GM23248 (cell line): ENCODE measurements around the gene FETUB. TPM values are rescaled to one million over a fixed set of nuclear protein-coding genes. Genes with fewer than 3 reads are reported as not detected.

Experiments
- DNase-seq: peaks from one replicate; pipeline ENCODE4 v3.0.0-alpha.2; 2015
- H2AFZ ChIP-seq: fragments of 200-600 bp; sonication (generic); 2 replicates; pipeline ENCODE4 v1.6.1; 2016; ENCODE audit warnings: antibody characterized with exemption
- H3F3A ChIP-seq: fragments of 200-600 bp; sonication (generic); 2 replicates; pipeline ENCODE4 v1.6.1; 2016; ENCODE audit warnings: mild to moderate bottlenecking, antibody characterized with exemption, mixed run types; ENCODE audit not compliant: insufficient read depth
- H3K27ac ChIP-seq: fragments of 200-600 bp; sonication (generic); 2 replicates; pipeline ENCODE4 v1.5.1; 2016; ENCODE audit warnings: mild to moderate bottlenecking
- H3K27me3 ChIP-seq: fragments of 200-600 bp; sonication (generic); replicated peaks from 2 replicates; pipeline ENCODE4 v1.6.1; 2016; ENCODE audit warnings: mild to moderate bottlenecking; ENCODE audit not compliant: insufficient read depth
- H3K36me3 ChIP-seq: fragments of 200-600 bp; sonication (generic); 2 replicates; pipeline ENCODE4 v1.6.1; 2016; ENCODE audit warnings: low read depth, mild to moderate bottlenecking
- H3K4me1 ChIP-seq: fragments of 200-600 bp; sonication (generic); 2 replicates; pipeline ENCODE4 v1.6.1; 2016; ENCODE audit warnings: mild to moderate bottlenecking; ENCODE audit not compliant: insufficient read depth
- H3K4me2 ChIP-seq: fragments of 200-600 bp; sonication (generic); one replicate; pipeline ENCODE4 v1.6.1; 2016; ENCODE audit warnings: mild to moderate bottlenecking; ENCODE audit not compliant: unreplicated experiment
- H3K4me3 ChIP-seq: fragments of 200-600 bp; sonication (generic); 2 replicates; pipeline ENCODE4 v1.5.1; 2016; ENCODE audit warnings: mild to moderate bottlenecking
- H3K79me2 ChIP-seq: fragments of 200-600 bp; sonication (generic); 2 replicates; pipeline ENCODE4 v1.6.1; 2016; ENCODE audit warnings: mild to moderate bottlenecking; ENCODE audit not compliant: insufficient read depth
- H3K9ac ChIP-seq: fragments of 200-600 bp; sonication (generic); 2 replicates; pipeline ENCODE4 v1.6.1; 2016; ENCODE audit warnings: mild to moderate bottlenecking
- H3K9me2 ChIP-seq: fragments of 200-600 bp; sonication (generic); 2 replicates; pipeline ENCODE4 v1.6.1; 2016; ENCODE audit warnings: mixed run types, mild to moderate bottlenecking, moderate library complexity; ENCODE audit not compliant: insufficient read depth
- H3K9me3 ChIP-seq: fragments of 200-600 bp; sonication (generic); one replicate; pipeline ENCODE4 v1.6.1; 2017; ENCODE audit warnings: low read depth
- H4K20me1 ChIP-seq: fragments of 200-600 bp; sonication (generic); 2 replicates; pipeline ENCODE4 v1.6.0; 2016; ENCODE audit not compliant: insufficient read depth
- EZH2 ChIP-seq: fragments of 200-600 bp; sonication (generic); IDR thresholded peaks from 2 replicates; pipeline ENCODE4 v1.6.1; 2018; ENCODE audit warnings: antibody characterized with exemption, mild to moderate bottlenecking; ENCODE audit not compliant: insufficient read depth, poor library complexity, severe bottlenecking
- EZH2phosphoT487 ChIP-seq: fragments of 200-600 bp; sonication (generic); IDR thresholded peaks from 2 replicates; pipeline ENCODE4 v1.6.1; 2018; ENCODE audit warnings: antibody characterized with exemption, moderate library complexity, mild to moderate bottlenecking, low read depth; ENCODE audit not compliant: insufficient read depth
- WGBS, 2 experiments: methylation state at CpG; one replicate each; pipeline ENCODE4 v1.1.6; 2015 to 2017; ENCODE audit warnings: low lambda C conversion rate in 2 of 2, low coverage in 1 of 2; ENCODE audit errors: missing lambda C conversion rate in 2 of 2; 5-methylcytosine and 5-hydroxymethylcytosine counted together
- in situ Hi-C: fragments of 300-500 bp; cut with MboI; formaldehyde crosslinking; loops from 2 replicates; pipeline ENCODE4 v1.15.0; 2020
- polyA plus RNA-seq: library from polyadenylated mRNA; unstranded; fragments of >200 nt; fragmentation: Nextera tagmentation; extraction: Ambion mirVana; gene quantifications from 2 replicates; pipeline ENCODE4 v1.2.1, GENCODE V29; 2016
- total RNA-seq: library from RNA; depleted of rRNA; stranded (reverse); fragments of >200 nt; shearing (Covaris generic); gene quantifications from 2 replicates; pipeline ENCODE4 v1.2.3, GENCODE V29; 2014

Gene FETUB
- total and polyA plus RNA-seq, 2 experiments from 2014 or later = not detected

- Histone ChIP-seq H3K9me3 (no peaks in the 10 kb centered on the region), H4K20me1 (no peaks in the 10 kb centered on the region), H3K9ac (no peak overlapping the region), H3K27ac (no peak overlapping the region), H3K4me3 (no peak overlapping the region), H3K4me2 (no peak overlapping the region), H3K27me3 (peaks cover 29% of the 10 kb centered on the region), H3K79me2 (no peaks in the 10 kb centered on the region), H3K9me2 (no peaks in the 10 kb centered on the region), H3K36me3 (no peaks in the 10 kb centered on the region), H3K4me1 (peaks cover 2% of the 10 kb centered on the region; the same call in 1 of the 2 replicates), H2AFZ (no peak overlapping the region), H3F3A (no peaks in the 10 kb centered on the region)
- DNase-seq = no peak
- 2 to 3% methylated on average over 2 of the region's 2 CpGs for WGBS, 2 experiments
- TF ChIP-seq EZH2phosphoT487 (no peak), EZH2 (no peak)
- in situ Hi-C loops = loop anchor here (25.0 kb wide), 1 partner anchor 1090 kb away; the partner anchor contains the start of gene RTP2
Observed at GRCh38 chr3:186622651-186623310, 17.4 kb upstream of the FETUB start.

- in situ Hi-C loops = loop anchor here (25.0 kb wide), 1 partner anchor 1088 kb away; the partner anchor contains the start of gene RTP2
- DNase-seq = no peak
- 41 to 42% methylated on average over 4 of the region's 4 CpGs for WGBS, 2 experiments
Observed at GRCh38 chr3:186624598-186624997, 15.6 kb upstream of the FETUB start.

GRCh38 chr3:186625600-186626042 lies 14.6 kb upstream of the FETUB start:
- Histone ChIP-seq H3K27me3 (peaks cover 25% of the 10 kb centered on the region), H2AFZ (no peak overlapping the region), H3K27ac (no peak overlapping the region)

More at GRCh38 chr3:186624598-186624997, 15.6 kb upstream of the FETUB start:
- no peak overlapping the region for H3K4me2 ChIP-seq
- no peak overlapping the region for H2AFZ ChIP-seq
- no peaks in the 10 kb centered on the region for H4K20me1 ChIP-seq
- H3K9me3 ChIP-seq = no peaks in the 10 kb centered on the region
- H3F3A ChIP-seq = no peaks in the 10 kb centered on the region
- no peak overlapping the region for H3K27ac ChIP-seq
- no peak for TF ChIP-seq EZH2
- no peak for TF ChIP-seq EZH2phosphoT487
- no peaks in the 10 kb centered on the region for H3K4me1 ChIP-seq
- H3K9me2 ChIP-seq = no peaks in the 10 kb centered on the region
- H3K4me3 ChIP-seq = no peak overlapping the region
- peaks cover 26% of the 10 kb centered on the region for H3K27me3 ChIP-seq
- H3K9ac ChIP-seq = no peak overlapping the region
- no peaks in the 10 kb centered on the region for H3K36me3 ChIP-seq
- no peaks in the 10 kb centered on the region for H3K79me2 ChIP-seq

GRCh38 chr3:186626254-186626847 lies 13.8 kb upstream of the FETUB start:
- Histone ChIP-seq H3K79me2 (no peaks in the 10 kb centered on the region), H3K36me3 (no peaks in the 10 kb centered on the region), H3K27me3 (peaks cover 25% of the 10 kb centered on the region), H4K20me1 (no peaks in the 10 kb centered on the region), H3K4me1 (no peaks in the 10 kb centered on the region), H2AFZ (no peak overlapping the region), H3K4me3 (no peak overlapping the region), H3K9ac (no peak overlapping the region), H3K9me3 (no peaks in the 10 kb centered on the region), H3K27ac (no peak overlapping the region), H3K9me2 (no peaks in the 10 kb centered on the region), H3F3A (no peaks in the 10 kb centered on the region), H3K4me2 (no peak overlapping the region)
- in situ Hi-C loops = no loop called here
- whole genome bisulfite sequencing, 2 experiments = 40 to 41% methylated on average over 7 of the region's 7 CpGs
- no peak for TF ChIP-seq EZH2
- no peak for TF ChIP-seq EZH2phosphoT487
- no peak for DNase-seq

More at GRCh38 chr3:186625600-186626042, 14.6 kb upstream of the FETUB start:
- no peak overlapping the region for H3K4me2 ChIP-seq
- no peaks in the 10 kb centered on the region for H4K20me1 ChIP-seq
- 43 to 46% methylated on average over 4 of the region's 4 CpGs for WGBS, 2 experiments
- TF ChIP-seq EZH2 (no peak), EZH2phosphoT487 (no peak)
- H3K36me3 ChIP-seq = no peaks in the 10 kb centered on the region
- no peaks in the 10 kb centered on the region for H3K9me2 ChIP-seq
- H3F3A ChIP-seq = no peaks in the 10 kb centered on the region
- H3K4me3 ChIP-seq = no peak overlapping the region
- no peaks in the 10 kb centered on the region for H3K4me1 ChIP-seq
- no peaks in the 10 kb centered on the region for H3K79me2 ChIP-seq
- no peak overlapping the region for H3K9ac ChIP-seq
- no peaks in the 10 kb centered on the region for H3K9me3 ChIP-seq
- in situ Hi-C loops = no loop called here
- DNase-seq = no peak
